ENCODE data around the gene ACCSL.

- TF ChIP-seq POLR2A (IDR thresholded peaks at IDR 0.05) (no peak), CTCF (IDR thresholded peaks at IDR 0.05) (no peak), EP300 (IDR thresholded peaks at IDR 0.05) (no peak)
Observed at GRCh38 chr11:44033411-44033850, 14.3 kb upstream of the ACCSL start.

Data from tibial nerve (tissue), 4 donors.